Pancreas (tissue), 10 donors: ENCODE measurements around the gene WRAP73. TPM values are rescaled to one million over a fixed set of nuclear protein-coding genes. Genes with fewer than 3 reads are reported as not detected.
A peak's percentile ranks its signal among the peaks of the same experiment; 100 is the strongest.

Experiments
- ATAC-seq, 4 donors: fragments of 200-7000 bp; cut with Tn5 transposase; one replicate each; pipeline versions ENCODE4 v1.8.0 to v1.9.1; 2020; ENCODE audit warnings: mild to moderate bottlenecking in 4 of 4, moderate library complexity in 4 of 4
- DNase-seq, 6 donors: peaks; one replicate each; pipeline ENCODE4 v3.0.0-alpha.2; 2020
- FAIRE-seq: peaks from 2 replicates; lab custom pipeline; 2012; peaks lifted over from hg19 to GRCh38; lab: Jason Lieb, UNC
- H3K27ac ChIP-seq, 4 donors: fragments of 200-600 bp; sonication (generic); 1 replicate in 3 of 4; 2 replicates in 1 of 4; pipeline versions ENCODE4 v1.5.0 to v1.8.0; 2020
- H3K27me3 ChIP-seq, 4 donors: fragments of 200-600 bp; one replicate each; pipeline ENCODE4 v1.8.0; 2021
- H3K36me3 ChIP-seq, 3 donors: fragments of 200-600 bp; sonication (generic) in 1 of 3; one replicate each; pipeline versions ENCODE4 v1.5.0 to v1.8.0; 2020 to 2021
- H3K4me1 ChIP-seq, 3 donors: fragments of 200-600 bp; one replicate each; pipeline ENCODE4 v1.8.0; 2021
- H3K4me3 ChIP-seq, 4 donors: fragments of 200-600 bp; sonication (generic) in 2 of 4; one replicate each; pipeline versions ENCODE4 v1.5.0 to v1.8.0; 2020 to 2021
- H3K9me3 ChIP-seq, 4 donors: fragments of 200-600 bp; one replicate each; pipeline ENCODE4 v1.8.0; 2021
- WGBS, 2 donors: extraction: QIAGEN DNeasy Blood & Tissue Kit; methylation state at CpG; one replicate each; pipeline ENCODE4 v1.1.7; 2013; 5-methylcytosine and 5-hydroxymethylcytosine counted together
- intact Hi-C, 3 donors: fragments of 100-400 bp; cut with DNase I; formaldehyde crosslinking; loops; one replicate each; pipeline versions ENCODE4 v1.11.1 to v1.14.2; 2022
- polyA plus RNA-seq, 2 donors: library from polyadenylated mRNA; stranded (reverse); fragments of 200-250 nt; gene quantifications; one replicate each; pipeline ENCODE4 v1.2.3, GENCODE V29; 2013
- total RNA-seq, 6 donors: library from RNA; stranded (reverse); fragmentation: NEBNext Ultra II Directional in 4 of 6; extraction: Animal tissue kit (Norgen Biotek cat#: 25700) in 4 of 6; gene quantifications; one replicate each; pipeline versions ENCODE4 v1.2.1 to v1.2.4, GENCODE V29; 2021 to 2023
- TF ChIP-seq, protein P1 (sequence below), 4 donors: fragments of 200-600 bp; sonication (generic) in 3 of 4; IDR thresholded peaks; one replicate each; pipeline versions ENCODE4 v1.5.0 to v1.8.0; 2021; ENCODE audit warnings: antibody characterized with exemption in 4 of 4
- donor health status: healthy with polysubstance abuse.
- donor health status: DM: no; HTN: no; CAD: no; lungs with moderate emphysema.
- donor health status: DM: no; HTN: no; CAD: no.
- donor health status: control.
- donor health status: control.
- donor health status: Bipolar disorder and iron deficiency.
- donor health status: DM: yes; HTN: yes; CAD: no.
- donor health status: DM: no; HTN: no; CAD: no.
- donor health status: DM: no; HTN: no; CAD: no.
- donor health status: DM: yes; HTN: yes; CAD: no.

WRAP73 gene
- total and polyA plus RNA-seq, 8 donors, result 6.7 to 26.2 (median 10.3) TPM

DNA sequence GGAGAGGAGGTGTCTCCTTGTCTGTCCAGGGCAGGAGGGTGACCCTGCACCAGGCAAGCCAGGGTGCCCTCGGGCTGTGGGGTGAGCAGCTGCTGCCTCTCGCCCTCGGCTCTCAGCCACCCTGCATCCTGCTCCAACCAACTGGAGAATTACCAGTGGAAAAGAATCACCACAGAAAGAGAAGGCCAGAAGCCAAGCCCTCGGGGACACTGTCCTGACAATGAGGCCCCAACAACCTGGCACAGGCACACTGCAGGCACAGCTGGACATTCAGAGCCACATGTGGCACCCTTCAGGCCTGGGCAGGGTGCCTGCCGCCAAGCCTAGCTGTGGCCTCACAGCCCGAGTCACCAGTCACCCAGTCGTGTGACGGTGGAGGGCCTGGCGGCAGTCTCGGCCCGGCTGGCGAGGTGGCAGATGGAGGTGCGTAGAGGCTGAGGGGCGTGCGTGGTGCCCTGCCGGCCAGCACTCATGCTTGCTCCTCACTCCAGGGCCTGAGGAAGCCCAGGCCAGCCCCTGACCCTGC lies 50.6 kb downstream of the WRAP73 start:
- Histone ChIP-seq H3K4me1 (no peaks in the 10 kb centered on the region), H3K27me3 (no peaks in the 10 kb centered on the region), H3K4me3 (no peak overlapping the region), H3K9me3 (no peaks in the 10 kb centered on the region), H3K27ac (no peak overlapping the region), H3K36me3 (no peaks in the 10 kb centered on the region)
- ATAC-seq (no peak), DNase-seq (no peak), FAIRE-seq (no peak)
- intact Hi-C loops, result no loop called here
- 71 to 72% methylated on average over 16 of the region's 16 CpGs for WGBS, 2 donors
- TF ChIP-seq, protein P1, sequence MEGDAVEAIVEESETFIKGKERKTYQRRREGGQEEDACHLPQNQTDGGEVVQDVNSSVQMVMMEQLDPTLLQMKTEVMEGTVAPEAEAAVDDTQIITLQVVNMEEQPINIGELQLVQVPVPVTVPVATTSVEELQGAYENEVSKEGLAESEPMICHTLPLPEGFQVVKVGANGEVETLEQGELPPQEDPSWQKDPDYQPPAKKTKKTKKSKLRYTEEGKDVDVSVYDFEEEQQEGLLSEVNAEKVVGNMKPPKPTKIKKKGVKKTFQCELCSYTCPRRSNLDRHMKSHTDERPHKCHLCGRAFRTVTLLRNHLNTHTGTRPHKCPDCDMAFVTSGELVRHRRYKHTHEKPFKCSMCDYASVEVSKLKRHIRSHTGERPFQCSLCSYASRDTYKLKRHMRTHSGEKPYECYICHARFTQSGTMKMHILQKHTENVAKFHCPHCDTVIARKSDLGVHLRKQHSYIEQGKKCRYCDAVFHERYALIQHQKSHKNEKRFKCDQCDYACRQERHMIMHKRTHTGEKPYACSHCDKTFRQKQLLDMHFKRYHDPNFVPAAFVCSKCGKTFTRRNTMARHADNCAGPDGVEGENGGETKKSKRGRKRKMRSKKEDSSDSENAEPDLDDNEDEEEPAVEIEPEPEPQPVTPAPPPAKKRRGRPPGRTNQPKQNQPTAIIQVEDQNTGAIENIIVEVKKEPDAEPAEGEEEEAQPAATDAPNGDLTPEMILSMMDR (IDR thresholded peaks at IDR 0.05), result no peak

DNA sequence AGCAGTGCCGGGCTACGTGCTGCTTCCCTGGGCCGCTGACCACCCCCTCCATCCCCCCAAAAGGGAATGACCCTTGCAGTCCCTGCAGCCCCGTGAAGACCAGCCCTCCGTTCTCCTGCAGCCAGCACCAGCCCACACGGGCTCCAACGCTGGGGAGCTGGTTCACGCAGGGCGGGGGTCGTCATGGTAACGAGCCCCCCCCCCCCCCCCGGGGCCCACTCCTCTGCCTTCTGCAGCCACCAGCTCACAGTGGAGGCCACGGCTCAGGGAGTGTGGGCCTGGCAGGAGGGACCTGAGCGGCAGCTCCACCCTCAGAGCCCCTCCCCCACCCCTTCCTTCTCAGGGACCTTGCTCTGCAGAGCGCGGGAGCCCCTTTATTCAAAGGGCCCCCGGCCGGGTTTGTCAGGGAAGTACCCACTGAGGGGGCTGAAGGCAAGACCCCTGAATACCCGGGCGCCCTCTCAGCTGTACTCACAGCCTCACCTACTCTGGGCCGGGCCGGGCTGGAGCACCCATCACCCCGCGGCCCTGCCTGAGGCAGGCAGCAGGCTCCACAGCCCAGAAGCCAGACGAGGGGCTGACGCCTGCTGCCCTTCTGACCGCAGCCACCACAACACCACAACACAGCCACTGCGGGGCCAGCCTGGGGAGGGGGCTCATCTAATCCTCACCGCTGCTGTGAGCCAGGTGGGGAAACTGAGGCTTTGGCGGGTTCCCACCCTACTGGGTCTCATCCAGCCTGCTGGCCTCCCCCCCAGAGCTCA lies 51.2 kb downstream of the WRAP73 start:
- H3K4me3 ChIP-seq, result no peak overlapping the region

GRCh38 chr1:3598051-3598491 lies 51.8 kb downstream of the WRAP73 start:
- ATAC-seq, result peak in 1 of 4 donors; percentile 30
- H3K36me3 ChIP-seq, result no peaks in the 10 kb centered on the region
- TF ChIP-seq, protein P1 (IDR thresholded peaks at IDR 0.05), result no peak
- intact Hi-C loops, result no loop called here
- FAIRE-seq, result no peak
- H3K27ac ChIP-seq, result no peak overlapping the region
- no peak for DNase-seq
- WGBS, 2 donors, result 39 to 66% methylated on average over 24 to 26 of the region's 26 CpGs
- no peaks in the 10 kb centered on the region for H3K9me3 ChIP-seq
- no peaks in the 10 kb centered on the region for H3K27me3 ChIP-seq
- no peaks in the 10 kb centered on the region for H3K4me1 ChIP-seq
- H3K4me3 ChIP-seq, result no peak overlapping the region

More for the DNA sequence above, 51.2 kb downstream of the WRAP73 start:
- FAIRE-seq (no peak), DNase-seq (no peak), ATAC-seq (no peak)
- no peak overlapping the region for H3K27ac ChIP-seq
- 31 to 34% methylated on average over 23 to 30 of the region's 30 CpGs for whole genome bisulfite sequencing, 2 donors
- H3K27me3 ChIP-seq, result no peaks in the 10 kb centered on the region
- intact Hi-C loops, result no loop called here
- H3K9me3 ChIP-seq, result no peaks in the 10 kb centered on the region
- no peaks in the 10 kb centered on the region for H3K4me1 ChIP-seq
- TF ChIP-seq, protein P1 (IDR thresholded peaks at IDR 0.05), result no peak
- H3K36me3 ChIP-seq, result no peaks in the 10 kb centered on the region

DNA sequence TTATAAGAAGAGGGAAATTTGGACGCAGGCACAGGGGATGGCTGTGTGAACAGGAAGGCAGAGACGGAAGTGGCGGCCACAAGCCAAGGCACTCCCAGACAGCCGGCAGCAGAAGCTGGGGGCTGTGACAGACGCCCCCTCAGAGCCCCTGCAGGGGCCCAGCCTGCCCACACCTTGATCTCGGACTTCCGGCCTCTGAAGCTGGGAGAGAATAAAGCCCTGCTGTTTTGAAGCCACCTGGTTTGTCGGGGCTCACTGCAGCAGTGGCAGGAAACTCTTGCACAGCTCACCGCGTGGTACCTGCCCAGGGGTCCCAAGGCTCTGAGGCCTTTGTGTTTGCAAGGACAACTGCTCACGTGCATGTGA lies 52.3 kb downstream of the WRAP73 start:
- 48 to 64% methylated on average over 11 of the region's 11 CpGs for WGBS, 2 donors

More for the DNA sequence above, 52.3 kb downstream of the WRAP73 start:
- Histone ChIP-seq H3K4me3 (no peak overlapping the region), H3K36me3 (no peaks in the 10 kb centered on the region), H3K27me3 (no peaks in the 10 kb centered on the region), H3K27ac (no peak overlapping the region), H3K9me3 (no peaks in the 10 kb centered on the region), H3K4me1 (no peaks in the 10 kb centered on the region)
- FAIRE-seq (no peak), DNase-seq (no peak), ATAC-seq (peak in 1 of 4 donors; percentile 23)
- TF ChIP-seq, protein P1 (IDR thresholded peaks at IDR 0.05), result no peak
- intact Hi-C loops, result no loop called here
